ENCODE results near the gene S100B. TPM values are rescaled to one million over a fixed set of nuclear protein-coding genes. Genes with fewer than 3 reads are reported as not detected.

The S100B gene
- total and polyA plus RNA-seq, 2 of the 8 experiments (the other 6 are each of a cell fraction or from before 2014, with no cell fraction given): 0.36 to 0.69 TPM

DNA sequence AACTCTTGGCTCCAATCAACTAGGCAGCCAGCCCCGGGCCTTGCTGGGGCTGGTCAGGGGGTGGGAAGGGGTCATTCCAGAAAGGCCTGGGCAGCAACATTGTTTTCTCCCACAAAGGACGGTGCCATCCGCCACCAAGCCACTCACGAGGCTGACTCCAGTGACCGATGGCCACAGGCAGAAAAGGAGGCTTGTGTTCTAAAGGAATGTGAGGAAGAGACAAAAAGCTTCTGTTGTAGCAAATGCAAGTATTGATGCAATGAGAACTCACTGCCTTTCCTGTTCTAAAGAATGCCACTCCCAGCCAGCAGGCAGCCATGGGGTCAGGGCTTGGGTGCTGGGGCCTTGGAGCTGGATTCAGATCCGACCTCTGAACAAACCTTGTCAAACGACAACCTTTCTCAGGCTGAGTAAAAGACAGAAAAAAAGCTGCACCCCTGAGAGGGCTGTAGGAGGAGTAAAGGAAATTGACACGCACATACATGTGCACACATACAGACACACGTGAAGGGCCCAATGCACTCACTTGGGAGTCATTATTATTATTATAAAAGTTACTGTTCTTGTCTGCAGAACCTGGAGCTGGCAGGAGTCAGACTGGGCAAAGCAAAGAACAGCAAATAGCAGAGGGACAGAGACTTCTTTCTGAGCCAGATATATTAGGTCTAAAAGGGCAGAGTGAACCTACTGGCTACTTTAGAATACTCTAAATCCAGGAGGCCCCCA lies 16.7 kb upstream of the S100B start (continued):
- TF ChIP-seq RAD21 (IDR thresholded peaks at IDR 0.05 in 1 of 2, conservative IDR thresholded peaks at IDR 0.05 in 1 of 2; ENCODE audit: low read depth in 2 of 2, low read length in 2 of 2) (no peak), CREB1 (IDR thresholded peaks at IDR 0.05) (no peak), TAF1 (IDR thresholded peaks at IDR 0.05; ENCODE audit: low read depth, low read length) (no peak), RBBP5 (IDR thresholded peaks at IDR 0.05; ENCODE audit: borderline replicate concordance, low read depth, low read length) (no peak), BRCA1 (IDR thresholded peaks at IDR 0.05; ENCODE audit: low read depth, low read length) (no peak), USF2 (IDR thresholded peaks at IDR 0.05; ENCODE audit: low read length) (no peak)

Data from H1 (cell line).